Endodermal cell (in vitro differentiated cells): ENCODE measurements around the gene NUAK2. TPM values are rescaled to one million over a fixed set of nuclear protein-coding genes. Genes with fewer than 3 reads are reported as not detected.

Source experiments
- DNase-seq: peaks from one replicate; pipeline ENCODE4 v3.0.0-alpha.2; 2017
- H3K27ac ChIP-seq: 2 replicates; pipeline ENCODE4 v1.5.1; 2013; ENCODE audit warnings: mild to moderate bottlenecking, low read depth, low read length, moderate library complexity
- H3K27me3 ChIP-seq: 2 replicates; pipeline ENCODE4 v1.6.1; 2013; ENCODE audit warnings: mild to moderate bottlenecking, low read length, moderate library complexity; ENCODE audit not compliant: insufficient read depth, control insufficient read depth, poor library complexity, severe bottlenecking
- H3K36me3 ChIP-seq: 2 replicates; pipeline ENCODE4 v1.7.0; 2013; ENCODE audit warnings: mild to moderate bottlenecking, low read length, moderate library complexity; ENCODE audit not compliant: control insufficient read depth, insufficient read depth
- H3K4me1 ChIP-seq: one replicate; pipeline ENCODE4 v1.7.0; 2013; ENCODE audit warnings: low read length; ENCODE audit not compliant: control insufficient read depth, insufficient read depth
- H3K4me3 ChIP-seq: 2 replicates; pipeline ENCODE4 v1.5.1; 2013; ENCODE audit warnings: mild to moderate bottlenecking, low read length, moderate library complexity
- H3K9ac ChIP-seq: 2 replicates; pipeline ENCODE4 v1.6.1; 2013; ENCODE audit warnings: mild to moderate bottlenecking, low read length, moderate library complexity; ENCODE audit not compliant: poor library complexity, severe bottlenecking; ENCODE audit errors: extremely low read depth
- H3K9me3 ChIP-seq: 2 replicates; pipeline ENCODE4 v1.6.1; 2013; ENCODE audit warnings: mild to moderate bottlenecking, low read length, moderate library complexity; ENCODE audit not compliant: control insufficient read depth
- H3K27ac Mint-ChIP-seq: 2 replicates; pipeline ENCODE4 v1.8.0; 2020; ENCODE audit warnings: mixed read lengths
- H3K27me3 Mint-ChIP-seq: 2 replicates; pipeline ENCODE4 v1.8.0; 2021; ENCODE audit warnings: mild to moderate bottlenecking, mixed read lengths; ENCODE audit not compliant: insufficient read depth
- H3K36me3 Mint-ChIP-seq: 2 replicates; pipeline ENCODE4 v1.8.0; 2020; ENCODE audit warnings: low read depth, mixed read lengths
- H3K4me1 Mint-ChIP-seq: 2 replicates; pipeline ENCODE4 v1.8.0; 2020; ENCODE audit warnings: mixed read lengths
- H3K4me3 Mint-ChIP-seq: 2 replicates; pipeline ENCODE4 v1.8.0; 2020; ENCODE audit warnings: mild to moderate bottlenecking, moderate library complexity, mixed read lengths
- H3K9me3 Mint-ChIP-seq: 2 replicates; pipeline ENCODE4 v1.8.0; 2020; ENCODE audit warnings: mild to moderate bottlenecking, mixed read lengths
- CTCF ChIP-seq: fragments of 200-600 bp; sonication (generic); conservative IDR thresholded peaks from 2 replicates; pipeline ENCODE4 v1.5.0; 2021; ENCODE audit warnings: antibody characterized with exemption, mild to moderate bottlenecking
- WGBS, 2 experiments: methylation state at CpG; one replicate each; pipeline versions ENCODE4 v1.1.5 to v1.1.7; 2013; ENCODE audit warnings: missing lambda C conversion rate in 2 of 2, mixed read lengths in 1 of 2; ENCODE audit not compliant: insufficient coverage in 1 of 2, insufficient read length in 1 of 2; 5-methylcytosine and 5-hydroxymethylcytosine counted together
- total RNA-seq, 2 donors: library from RNA; stranded (reverse); fragmentation: NEBNext Ultra II Directional in 1 of 2; extraction: Animal tissue kit (Norgen Biotek cat#: 25700) in 1 of 2; gene quantifications; 2 replicates in 1 of 2; 3 replicates in 1 of 2; pipeline ENCODE4 v1.2.1, GENCODE V29; 2021

The NUAK2 gene
- total RNA-seq, 2 donors from 2014 or later: 13.4 to 19.1 TPM

GRCh38 chr1:205304695-205305070 lies 16.9 kb downstream of the NUAK2 start:
- H3K27ac Mint-ChIP-seq: peak overlapping the region; percentile 40
- peaks cover 62% of the 10 kb centered on the region for H3K36me3 Mint-ChIP-seq
- no peak overlapping the region for H3K4me3 Mint-ChIP-seq

GRCh38 chr1:205304046-205304694 lies 17.4 kb downstream of the NUAK2 start:
- WGBS, 2 experiments: 93 to 94% methylated on average over 9 to 19 of the region's 19 CpGs
- peak overlapping the region; percentile 80 for H3K27ac ChIP-seq
- H3K27me3 ChIP-seq: no peaks in the 10 kb centered on the region
- no peak overlapping the region for H3K9ac ChIP-seq
- DNase-seq: no peak
- Mint-ChIP-seq H3K36me3 (peaks cover 59% of the 10 kb centered on the region), H3K27ac (peak overlapping the region; percentile 48), H3K4me1 (peaks cover 23% of the 10 kb centered on the region), H3K27me3 (no peaks in the 10 kb centered on the region), H3K9me3 (no peaks in the 10 kb centered on the region), H3K4me3 (no peak overlapping the region)
- no peaks in the 10 kb centered on the region for H3K9me3 ChIP-seq
- peaks cover 65% of the 10 kb centered on the region for H3K36me3 ChIP-seq
- no peak for TF ChIP-seq CTCF
- peaks cover 11% of the 10 kb centered on the region for H3K4me1 ChIP-seq
- no peak overlapping the region for H3K4me3 ChIP-seq

More at GRCh38 chr1:205304695-205305070, 16.9 kb downstream of the NUAK2 start:
- no peak for TF ChIP-seq CTCF
- no peak overlapping the region for H3K4me3 ChIP-seq
- H3K9me3 ChIP-seq: no peaks in the 10 kb centered on the region
- H3K27me3 ChIP-seq: no peaks in the 10 kb centered on the region
- no peaks in the 10 kb centered on the region for H3K27me3 Mint-ChIP-seq
- H3K9ac ChIP-seq: no peak overlapping the region
- peaks cover 23% of the 10 kb centered on the region for H3K4me1 Mint-ChIP-seq
- H3K4me1 ChIP-seq: peaks cover 11% of the 10 kb centered on the region
- H3K27ac ChIP-seq: peak overlapping the region; percentile 61
- DNase-seq: no peak
- no peaks in the 10 kb centered on the region for H3K9me3 Mint-ChIP-seq
- peaks cover 70% of the 10 kb centered on the region for H3K36me3 ChIP-seq
- 100% methylated on average over 1 of the region's 1 CpG; no CpG with 5 or more reads in 1 of the 2 experiments for WGBS, 2 experiments

GRCh38 chr1:205303247-205303888 lies 18.2 kb downstream of the NUAK2 start:
- H3K27ac Mint-ChIP-seq: peak overlapping the region; percentile 64
- Histone ChIP-seq H3K9ac (no peak overlapping the region), H3K36me3 (peaks cover 57% of the 10 kb centered on the region), H3K4me3 (no peak overlapping the region), H3K9me3 (no peaks in the 10 kb centered on the region), H3K27ac (peak overlapping the region; percentile 80), H3K27me3 (no peaks in the 10 kb centered on the region), H3K4me1 (peaks cover 16% of the 10 kb centered on the region)
- DNase-seq: no peak
- H3K27me3 Mint-ChIP-seq: no peaks in the 10 kb centered on the region
- TF ChIP-seq CTCF: no peak
- H3K36me3 Mint-ChIP-seq: peaks cover 51% of the 10 kb centered on the region
- H3K4me1 Mint-ChIP-seq: peaks cover 30% of the 10 kb centered on the region
- 92 to 94% methylated on average over 11 to 20 of the region's 20 CpGs for WGBS, 2 experiments
- H3K9me3 Mint-ChIP-seq: no peaks in the 10 kb centered on the region
- H3K4me3 Mint-ChIP-seq: no peak overlapping the region
